Endodermal cell (in vitro differentiated cells): Measurements from ENCODE around the gene RAVER1. TPM values are rescaled to one million over a fixed set of nuclear protein-coding genes. Genes with fewer than 3 reads are reported as not detected.

Experiments used
- DNase-seq: peaks from one replicate; pipeline ENCODE4 v3.0.0-alpha.2; 2017
- H3K27ac ChIP-seq: 2 replicates; pipeline ENCODE4 v1.5.1; 2013; ENCODE audit warnings: mild to moderate bottlenecking, low read depth, low read length, moderate library complexity
- H3K27me3 ChIP-seq: 2 replicates; pipeline ENCODE4 v1.6.1; 2013; ENCODE audit warnings: mild to moderate bottlenecking, low read length, moderate library complexity; ENCODE audit not compliant: insufficient read depth, control insufficient read depth, poor library complexity, severe bottlenecking
- H3K36me3 ChIP-seq: 2 replicates; pipeline ENCODE4 v1.7.0; 2013; ENCODE audit warnings: mild to moderate bottlenecking, low read length, moderate library complexity; ENCODE audit not compliant: control insufficient read depth, insufficient read depth
- H3K4me1 ChIP-seq: one replicate; pipeline ENCODE4 v1.7.0; 2013; ENCODE audit warnings: low read length; ENCODE audit not compliant: control insufficient read depth, insufficient read depth
- H3K4me3 ChIP-seq: 2 replicates; pipeline ENCODE4 v1.5.1; 2013; ENCODE audit warnings: mild to moderate bottlenecking, low read length, moderate library complexity
- H3K9ac ChIP-seq: 2 replicates; pipeline ENCODE4 v1.6.1; 2013; ENCODE audit warnings: mild to moderate bottlenecking, low read length, moderate library complexity; ENCODE audit not compliant: poor library complexity, severe bottlenecking; ENCODE audit errors: extremely low read depth
- H3K9me3 ChIP-seq: 2 replicates; pipeline ENCODE4 v1.6.1; 2013; ENCODE audit warnings: mild to moderate bottlenecking, low read length, moderate library complexity; ENCODE audit not compliant: control insufficient read depth
- H3K27ac Mint-ChIP-seq: 2 replicates; pipeline ENCODE4 v1.8.0; 2020; ENCODE audit warnings: mixed read lengths
- H3K27me3 Mint-ChIP-seq: 2 replicates; pipeline ENCODE4 v1.8.0; 2021; ENCODE audit warnings: mild to moderate bottlenecking, mixed read lengths; ENCODE audit not compliant: insufficient read depth
- H3K36me3 Mint-ChIP-seq: 2 replicates; pipeline ENCODE4 v1.8.0; 2020; ENCODE audit warnings: low read depth, mixed read lengths
- H3K4me1 Mint-ChIP-seq: 2 replicates; pipeline ENCODE4 v1.8.0; 2020; ENCODE audit warnings: mixed read lengths
- H3K4me3 Mint-ChIP-seq: 2 replicates; pipeline ENCODE4 v1.8.0; 2020; ENCODE audit warnings: mild to moderate bottlenecking, moderate library complexity, mixed read lengths
- H3K9me3 Mint-ChIP-seq: 2 replicates; pipeline ENCODE4 v1.8.0; 2020; ENCODE audit warnings: mild to moderate bottlenecking, mixed read lengths
- WGBS, 2 experiments: methylation state at CpG; one replicate each; pipeline versions ENCODE4 v1.1.5 to v1.1.7; 2013; ENCODE audit warnings: missing lambda C conversion rate in 2 of 2, mixed read lengths in 1 of 2; ENCODE audit not compliant: insufficient coverage in 1 of 2, insufficient read length in 1 of 2; 5-methylcytosine and 5-hydroxymethylcytosine counted together
- total RNA-seq, 2 donors: library from RNA; stranded (reverse); fragmentation: NEBNext Ultra II Directional in 1 of 2; extraction: Animal tissue kit (Norgen Biotek cat#: 25700) in 1 of 2; gene quantifications; 2 replicates in 1 of 2; 3 replicates in 1 of 2; pipeline ENCODE4 v1.2.1, GENCODE V29; 2021
- TF ChIP-seq, protein P1 (sequence below): fragments of 200-600 bp; sonication (generic); conservative IDR thresholded peaks from 2 replicates; pipeline ENCODE4 v1.5.0; 2021; ENCODE audit warnings: antibody characterized with exemption, mild to moderate bottlenecking

Gene RAVER1
- total RNA-seq, 2 donors from 2014 or later, result 53.1 to 64.7 TPM

DNA sequence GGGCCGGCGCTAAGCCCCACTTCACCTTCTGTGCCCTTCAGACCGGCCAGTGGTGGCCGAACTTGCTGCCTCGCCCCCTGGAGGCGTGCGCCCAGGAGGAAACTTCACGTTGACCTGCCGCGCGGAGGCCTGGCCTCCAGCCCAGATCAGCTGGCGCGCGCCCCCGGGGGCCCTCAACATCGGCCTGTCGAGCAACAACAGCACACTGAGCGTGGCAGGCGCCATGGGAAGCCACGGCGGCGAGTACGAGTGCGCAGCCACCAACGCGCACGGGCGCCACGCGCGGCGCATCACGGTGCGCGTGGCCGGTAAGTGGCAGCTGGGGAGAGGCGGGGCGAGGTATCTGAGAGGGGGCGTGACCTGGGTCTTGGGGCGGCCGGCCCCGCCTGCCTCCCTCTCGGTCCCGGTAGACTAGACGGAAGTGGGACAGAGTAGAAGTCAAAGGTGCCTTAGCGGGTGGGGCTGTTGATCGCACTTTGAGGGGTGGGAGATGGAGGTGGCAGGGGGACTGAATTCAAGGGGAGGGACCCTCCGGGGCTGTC lies 38.0 kb downstream of the RAVER1 start:
- H3K27ac Mint-ChIP-seq, result no peak overlapping the region
- Histone ChIP-seq H3K4me3 (peak overlapping the region; percentile 65), H3K36me3 (no peaks in the 10 kb centered on the region), H3K27me3 (peaks cover 87% of the 10 kb centered on the region), H3K27ac (no peak overlapping the region), H3K4me1 (peaks cover 3% of the 10 kb centered on the region), H3K9me3 (no peaks in the 10 kb centered on the region), H3K9ac (no peak overlapping the region)
- H3K9me3 Mint-ChIP-seq, result peaks cover 9% of the 10 kb centered on the region
- TF ChIP-seq, protein P1, sequence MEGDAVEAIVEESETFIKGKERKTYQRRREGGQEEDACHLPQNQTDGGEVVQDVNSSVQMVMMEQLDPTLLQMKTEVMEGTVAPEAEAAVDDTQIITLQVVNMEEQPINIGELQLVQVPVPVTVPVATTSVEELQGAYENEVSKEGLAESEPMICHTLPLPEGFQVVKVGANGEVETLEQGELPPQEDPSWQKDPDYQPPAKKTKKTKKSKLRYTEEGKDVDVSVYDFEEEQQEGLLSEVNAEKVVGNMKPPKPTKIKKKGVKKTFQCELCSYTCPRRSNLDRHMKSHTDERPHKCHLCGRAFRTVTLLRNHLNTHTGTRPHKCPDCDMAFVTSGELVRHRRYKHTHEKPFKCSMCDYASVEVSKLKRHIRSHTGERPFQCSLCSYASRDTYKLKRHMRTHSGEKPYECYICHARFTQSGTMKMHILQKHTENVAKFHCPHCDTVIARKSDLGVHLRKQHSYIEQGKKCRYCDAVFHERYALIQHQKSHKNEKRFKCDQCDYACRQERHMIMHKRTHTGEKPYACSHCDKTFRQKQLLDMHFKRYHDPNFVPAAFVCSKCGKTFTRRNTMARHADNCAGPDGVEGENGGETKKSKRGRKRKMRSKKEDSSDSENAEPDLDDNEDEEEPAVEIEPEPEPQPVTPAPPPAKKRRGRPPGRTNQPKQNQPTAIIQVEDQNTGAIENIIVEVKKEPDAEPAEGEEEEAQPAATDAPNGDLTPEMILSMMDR, result peak; percentile 64
- 11 to 17% methylated on average over 6 to 48 of the region's 48 CpGs for WGBS, 2 experiments
- H3K4me3 Mint-ChIP-seq, result peak overlapping the region; percentile 37
- H3K4me1 Mint-ChIP-seq, result peaks cover 11% of the 10 kb centered on the region
- H3K27me3 Mint-ChIP-seq, result peaks cover 94% of the 10 kb centered on the region
- DNase-seq, result peak; percentile 74
- H3K36me3 Mint-ChIP-seq, result no peaks in the 10 kb centered on the region

- no peaks in the 10 kb centered on the region for H3K36me3 ChIP-seq
- H3K27ac ChIP-seq, result no peak overlapping the region
- no peaks in the 10 kb centered on the region for H3K9me3 ChIP-seq
- H3K4me3 Mint-ChIP-seq, result no peak overlapping the region
- H3K9ac ChIP-seq, result no peak overlapping the region
- H3K4me1 ChIP-seq, result peaks cover 3% of the 10 kb centered on the region
- peaks cover 10% of the 10 kb centered on the region for H3K9me3 Mint-ChIP-seq
- H3K4me1 Mint-ChIP-seq, result peaks cover 14% of the 10 kb centered on the region
- WGBS, 2 experiments, result 14 to 20% methylated on average over 18 to 25 of the region's 25 CpGs
- H3K36me3 Mint-ChIP-seq, result no peaks in the 10 kb centered on the region
- peaks cover 97% of the 10 kb centered on the region for H3K27me3 Mint-ChIP-seq
- no peak overlapping the region for H3K4me3 ChIP-seq
- DNase-seq, result peak; percentile 88
- TF ChIP-seq, protein P1, result peak; percentile 66
- H3K27ac Mint-ChIP-seq, result no peak overlapping the region
- H3K27me3 ChIP-seq, result peaks cover 89% of the 10 kb centered on the region
Measured at GRCh38 chr19:10294368-10294697, 39.0 kb downstream of the RAVER1 start.

GRCh38 chr19:10293637-10294367 lies 39.5 kb downstream of the RAVER1 start:
- no peak for DNase-seq
- H3K4me1 Mint-ChIP-seq, result peaks cover 14% of the 10 kb centered on the region
- 31 to 33% methylated on average over 34 to 49 of the region's 49 CpGs for WGBS, 2 experiments
- no peak overlapping the region for H3K27ac ChIP-seq
- H3K36me3 ChIP-seq, result no peaks in the 10 kb centered on the region
- H3K9me3 ChIP-seq, result no peaks in the 10 kb centered on the region
- H3K27me3 ChIP-seq, result peaks cover 94% of the 10 kb centered on the region
- H3K4me1 ChIP-seq, result peaks cover 3% of the 10 kb centered on the region
- H3K27me3 Mint-ChIP-seq, result peaks cover 97% of the 10 kb centered on the region
- no peak overlapping the region for H3K9ac ChIP-seq
- no peaks in the 10 kb centered on the region for H3K36me3 Mint-ChIP-seq
- H3K4me3 Mint-ChIP-seq, result no peak overlapping the region
- H3K27ac Mint-ChIP-seq, result no peak overlapping the region
- H3K4me3 ChIP-seq, result no peak overlapping the region
- TF ChIP-seq, protein P1, result no peak
- H3K9me3 Mint-ChIP-seq, result peaks cover 10% of the 10 kb centered on the region
